GM12874 (cell line): Measurements from ENCODE around the gene HOXA4.

Experiments
- TF ChIP-seq, protein P1 (sequence below): IDR thresholded peaks from 2 replicates; pipeline ENCODE4 v1.5.1; 2011; ENCODE audit warnings: low read depth, mild to moderate bottlenecking, control low read depth, low read length, moderate library complexity; ENCODE audit not compliant: insufficient read depth

Gene HOXA4

DNA sequence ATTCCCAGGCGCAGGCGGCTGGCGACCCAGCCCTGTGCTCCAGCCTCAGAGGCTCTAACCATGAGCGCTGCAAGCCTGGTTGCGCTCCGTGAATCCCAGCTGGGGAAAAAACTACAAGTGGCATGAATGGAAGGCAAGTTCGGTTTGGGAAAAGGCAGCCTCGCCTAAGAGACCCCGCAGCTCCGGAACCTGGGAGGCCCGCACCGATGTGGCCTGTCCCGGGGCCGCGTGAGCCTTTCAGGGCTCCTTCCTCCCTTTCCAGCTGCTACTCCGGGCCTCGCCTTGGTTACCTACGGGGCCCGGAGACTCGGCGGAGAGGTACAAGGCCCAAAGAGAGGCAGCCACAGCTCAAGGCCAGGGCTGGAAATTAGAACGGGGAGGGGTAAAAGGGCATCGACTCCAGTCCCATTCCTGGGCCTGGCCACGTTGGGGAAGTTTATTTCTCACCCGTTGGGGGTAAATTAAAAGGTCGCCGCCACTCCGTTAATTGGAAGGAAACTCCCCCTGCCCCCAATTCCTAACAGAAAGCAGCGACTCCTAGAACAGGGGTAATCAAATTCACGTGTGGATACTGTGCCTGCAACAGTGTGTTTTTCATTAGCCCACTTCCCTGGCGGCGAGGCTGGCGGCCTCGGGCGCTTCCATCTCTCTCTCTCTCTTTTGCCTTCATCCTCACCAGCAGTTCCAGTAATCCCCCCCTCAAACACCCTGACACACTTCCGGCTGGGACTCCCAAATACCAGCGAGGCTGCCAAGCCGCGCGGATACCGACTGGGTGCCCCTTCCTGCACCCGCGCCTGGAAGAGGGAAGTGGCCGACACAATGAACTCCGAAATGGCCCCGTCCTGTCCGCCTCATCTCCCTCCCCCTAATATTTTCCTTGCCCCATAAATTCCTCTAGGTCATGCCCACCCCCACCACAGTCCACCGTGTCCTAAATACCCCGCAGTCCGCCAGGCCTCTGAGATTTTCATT, 36.3 kb upstream of the HOXA4 start:
- TF ChIP-seq, protein P1, sequence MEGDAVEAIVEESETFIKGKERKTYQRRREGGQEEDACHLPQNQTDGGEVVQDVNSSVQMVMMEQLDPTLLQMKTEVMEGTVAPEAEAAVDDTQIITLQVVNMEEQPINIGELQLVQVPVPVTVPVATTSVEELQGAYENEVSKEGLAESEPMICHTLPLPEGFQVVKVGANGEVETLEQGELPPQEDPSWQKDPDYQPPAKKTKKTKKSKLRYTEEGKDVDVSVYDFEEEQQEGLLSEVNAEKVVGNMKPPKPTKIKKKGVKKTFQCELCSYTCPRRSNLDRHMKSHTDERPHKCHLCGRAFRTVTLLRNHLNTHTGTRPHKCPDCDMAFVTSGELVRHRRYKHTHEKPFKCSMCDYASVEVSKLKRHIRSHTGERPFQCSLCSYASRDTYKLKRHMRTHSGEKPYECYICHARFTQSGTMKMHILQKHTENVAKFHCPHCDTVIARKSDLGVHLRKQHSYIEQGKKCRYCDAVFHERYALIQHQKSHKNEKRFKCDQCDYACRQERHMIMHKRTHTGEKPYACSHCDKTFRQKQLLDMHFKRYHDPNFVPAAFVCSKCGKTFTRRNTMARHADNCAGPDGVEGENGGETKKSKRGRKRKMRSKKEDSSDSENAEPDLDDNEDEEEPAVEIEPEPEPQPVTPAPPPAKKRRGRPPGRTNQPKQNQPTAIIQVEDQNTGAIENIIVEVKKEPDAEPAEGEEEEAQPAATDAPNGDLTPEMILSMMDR = no peak

DNA sequence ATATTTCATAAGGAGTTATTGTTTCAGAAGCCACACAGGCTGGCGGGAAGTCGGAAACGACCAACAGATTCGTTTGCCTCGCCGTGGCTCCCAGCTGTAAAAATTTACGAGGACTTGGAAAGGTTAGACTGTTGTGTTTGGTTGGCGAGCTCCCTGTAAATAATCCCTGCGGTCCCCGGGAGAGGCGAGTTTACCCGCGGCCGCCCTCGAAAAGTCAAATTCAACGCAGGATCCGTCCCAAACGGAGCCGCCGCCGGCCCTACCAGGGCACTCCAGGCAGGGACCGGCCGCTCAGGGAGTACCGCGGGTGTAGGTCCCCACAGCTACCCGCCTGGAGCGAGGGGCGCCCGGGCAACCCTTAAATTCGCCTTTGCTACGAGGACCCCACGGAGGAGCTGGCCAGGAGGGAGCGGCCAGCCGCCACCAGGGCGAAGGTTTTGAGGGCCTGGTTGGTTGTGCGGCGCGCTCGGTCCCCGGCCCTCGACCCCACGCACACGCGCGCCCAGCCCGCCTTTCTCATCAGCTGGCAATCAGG, 35.5 kb upstream of the HOXA4 start:
- TF ChIP-seq, protein P1 = no peak

DNA sequence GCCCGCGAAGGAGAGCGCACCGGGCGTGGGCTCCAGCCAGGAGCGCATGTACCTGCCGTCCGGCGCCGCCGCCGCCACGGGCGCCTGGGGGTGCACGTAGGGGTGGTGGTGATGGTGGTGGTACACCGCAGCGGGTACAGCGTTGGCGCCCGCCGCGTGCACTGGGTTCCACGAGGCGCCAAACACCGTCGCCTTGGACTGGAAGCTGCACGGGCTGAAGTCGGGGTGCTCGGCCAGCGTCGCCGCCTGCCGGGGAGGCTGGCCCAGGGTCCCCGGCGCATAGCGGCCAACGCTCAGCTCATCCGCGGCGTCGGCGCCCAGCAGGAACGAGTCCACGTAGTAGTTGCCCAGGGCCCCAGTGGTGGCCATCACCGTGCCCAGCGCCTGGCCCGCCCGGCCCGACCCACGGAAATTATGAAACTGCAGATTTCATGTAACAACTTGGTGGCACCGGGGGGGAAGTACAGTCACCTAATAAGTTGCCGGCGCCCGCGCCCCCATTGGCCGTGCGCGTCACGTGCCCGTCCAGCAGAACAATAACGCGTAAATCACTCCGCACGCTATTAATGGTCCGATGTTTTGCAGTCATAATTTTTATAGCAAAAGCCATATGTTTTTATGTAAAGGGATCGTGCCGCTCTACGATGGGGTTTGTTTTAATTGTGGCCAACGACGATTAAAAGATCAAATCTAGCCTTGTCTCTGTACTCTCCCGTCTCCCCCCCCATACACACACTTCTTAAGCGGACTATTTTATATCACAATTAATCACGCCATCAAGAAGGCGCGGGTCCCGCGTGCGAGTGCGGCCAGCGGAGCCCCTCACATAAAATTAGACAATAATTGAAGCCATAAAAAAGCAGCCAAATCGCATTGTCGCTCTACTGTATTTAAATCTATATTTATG, 34.8 kb upstream of the HOXA4 start, which contains the start of gene HOXA9:
Gene HOXA9, minus strand, starts transcription at position 449 of the 907 bp plus-strand sequence. Its CDS starts 80 bp downstream, at position 369.
- TF ChIP-seq, protein P1 = no peak

DNA sequence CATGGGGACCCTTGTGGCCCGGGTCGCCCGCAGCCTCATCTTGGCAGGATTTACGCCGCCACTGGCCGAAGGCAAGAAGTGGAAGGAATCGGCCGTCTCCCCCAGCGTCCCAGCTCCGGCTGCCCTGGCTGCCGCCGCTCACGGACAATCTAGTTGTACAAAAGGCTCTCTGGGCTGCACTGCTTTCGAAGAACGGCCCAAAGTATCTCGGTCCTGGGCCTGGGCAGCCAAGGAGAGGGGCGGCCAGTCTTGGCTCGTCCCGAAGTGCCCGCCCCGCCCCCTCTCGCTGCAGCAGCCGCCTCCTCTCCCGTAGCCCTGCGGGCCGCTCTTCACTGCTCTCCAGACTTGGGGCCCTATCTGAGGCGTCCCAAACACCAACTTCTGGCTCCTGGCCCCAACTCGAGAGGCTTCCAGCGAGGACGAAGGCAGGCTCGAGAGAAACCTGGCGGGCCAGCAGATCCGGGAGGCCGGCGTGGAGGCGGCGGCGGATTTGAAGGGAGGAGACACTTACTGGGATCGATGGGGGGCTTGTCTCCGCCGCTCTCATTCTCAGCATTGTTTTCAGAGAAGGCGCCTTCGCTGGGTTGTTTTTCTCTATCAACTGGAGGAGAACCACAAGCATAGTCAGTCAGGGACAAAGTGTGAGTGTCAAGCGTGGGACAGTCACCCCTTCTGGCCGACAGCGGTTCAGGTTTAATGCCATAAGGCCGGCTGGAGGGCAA, 34.0 kb upstream of the HOXA4 start:
- TF ChIP-seq, protein P1 = 0 out of 2 replicates have a peak, but pooled peaks have one; percentile 10

DNA sequence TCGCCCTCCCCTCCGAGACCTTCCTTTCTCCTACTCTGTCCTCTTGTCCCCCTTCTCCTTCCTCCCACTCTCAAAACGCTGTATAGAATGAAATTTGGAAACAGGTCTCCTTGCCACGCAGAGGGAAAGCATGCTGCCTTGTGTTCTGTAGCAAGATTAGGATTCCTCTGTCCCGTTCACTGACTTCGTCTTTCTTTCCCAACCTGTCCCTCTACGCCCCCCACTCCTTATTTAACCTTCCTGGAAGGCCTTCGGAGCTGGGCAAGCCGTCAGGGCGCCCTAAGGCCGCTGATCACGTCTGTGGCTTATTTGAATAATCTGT, 33.4 kb upstream of the HOXA4 start:
- TF ChIP-seq, protein P1 = no peak

DNA sequence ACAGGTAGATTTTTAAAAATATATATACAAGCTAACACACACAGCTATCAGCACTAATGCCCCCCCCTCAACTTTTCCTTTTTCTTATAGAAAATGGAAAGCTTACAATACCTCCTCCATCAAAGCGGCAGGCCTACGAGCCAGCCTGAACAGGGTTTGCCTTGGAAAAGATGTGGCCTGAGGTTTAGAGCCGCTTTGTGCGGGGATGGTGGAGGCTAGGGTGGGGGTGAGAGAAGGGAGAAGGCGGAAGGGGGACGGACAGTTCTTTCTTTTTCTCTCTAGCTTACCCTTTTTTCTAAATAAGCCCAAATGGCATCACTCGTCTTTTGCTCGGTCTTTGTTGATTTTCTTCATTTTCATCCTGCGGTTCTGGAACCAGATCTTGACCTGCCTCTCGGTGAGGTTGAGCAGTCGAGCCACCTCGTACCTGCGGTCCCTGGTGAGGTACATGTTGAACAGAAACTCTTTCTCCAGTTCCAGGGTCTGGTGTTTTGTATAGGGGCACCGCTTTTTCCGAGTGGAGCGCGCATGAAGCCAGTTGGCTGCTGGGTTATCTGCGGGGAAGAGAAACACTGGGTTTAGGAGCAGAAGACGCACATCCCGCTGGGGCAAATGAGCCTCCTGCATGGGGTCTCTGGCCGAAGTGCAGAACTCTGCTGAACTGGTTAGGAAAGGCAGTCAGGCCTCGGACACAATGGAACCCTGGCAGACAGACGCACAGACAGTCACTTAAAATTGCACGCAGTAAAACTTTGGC, 32.9 kb upstream of the HOXA4 start:
- TF ChIP-seq, protein P1 = no peak
